HepG2 (cell line): ENCODE results near the gene RABGGTA.

ENCODE experiments used
- FIP1L1 ChIP-seq: fragments of 200-400 bp; formaldehyde crosslinking; IDR thresholded peaks from 2 replicates; pipeline ENCODE4 v1.6.1; 2018; ENCODE audit warnings: low read depth, mild to moderate bottlenecking, low read length, moderate library complexity, borderline replicate concordance; ENCODE audit not compliant: insufficient read depth
- GPN1 ChIP-seq: sonication (generic); formaldehyde crosslinking; IDR thresholded peaks from 2 replicates; pipeline ENCODE4 v1.5.1; 2020; ENCODE audit warnings: missing genetic modification reagents, borderline replicate concordance
- MAFF ChIP-seq: IDR thresholded peaks from 2 replicates; pipeline ENCODE4 v1.6.1; 2011; ENCODE audit warnings: low read depth, low read length, improper control_type of control experiment
- RFX1 ChIP-seq: fragments of 450-650 bp; IDR thresholded peaks from 2 replicates; pipeline ENCODE4 v1.6.1; 2017
- SALL2 ChIP-seq: sonication (generic); formaldehyde crosslinking; IDR thresholded peaks from 2 replicates; pipeline ENCODE4 v1.8.1; 2023; ENCODE audit warnings: mild to moderate bottlenecking, missing genetic modification reagents, inconsistent platforms
- YEATS2 ChIP-seq: sonication (generic); formaldehyde crosslinking; IDR thresholded peaks from 2 replicates; pipeline ENCODE4 v1.4.0; 2020; ENCODE audit warnings: missing genetic modification reagents, borderline replicate concordance
- ZFP1 ChIP-seq: IDR thresholded peaks from 2 replicates; pipeline ENCODE4 v1.6.1; 2016
- ZNF10 ChIP-seq: sonication (generic); formaldehyde crosslinking; IDR thresholded peaks from 2 replicates; pipeline ENCODE4 v1.4.0; 2020; ENCODE audit warnings: mild to moderate bottlenecking, low read depth, missing genetic modification reagents, borderline replicate concordance
- ZNF441 ChIP-seq: sonication (generic); formaldehyde crosslinking; IDR thresholded peaks from 2 replicates; pipeline ENCODE4 v1.7.0; 2021; ENCODE audit warnings: missing genetic modification reagents, borderline replicate concordance

GRCh38 chr14:24300326-24300980 lies 29.1 kb upstream of the RABGGTA start:
- TF ChIP-seq RFX1 (no peak), ZNF10 (no peak), FIP1L1 (no peak), YEATS2 (CRISPR knock-in tag) (no peak), GPN1 (CRISPR knock-in tag) (no peak), MAFF (no peak), ZNF441 (CRISPR knock-in tag) (no peak), SALL2 (CRISPR knock-in tag) (no peak), ZFP1 (CRISPR knock-in tag) (no peak)
